GM12878 (cell line): ENCODE results near the gene FYTTD1. TPM values are rescaled to one million over a fixed set of nuclear protein-coding genes. Genes with fewer than 3 reads are reported as not detected.

Experiments
- ATAC-seq: fragments of 200-7000 bp; cut with Tn5 transposase; 3 replicates; pipeline ENCODE4 v1.9.1; 2020; ENCODE audit warnings: mild to moderate bottlenecking, moderate library complexity
- BruUV-seq: library from RNA; stranded (reverse); fragments of 400-500 nt; replicated peaks from 2 replicates; lab custom pipeline; 2021; lab: Mats Ljungman, UMichigan
- CTCF ChIA-PET: fragments of 300-600 bp; sonication (Branson Sonifier 250); formaldehyde crosslinking; extraction: SDS; loops from one replicate; lab custom pipeline; 2021; ENCODE audit warnings: inconsistent platforms; lab: Yijun Ruan, JAX
- POLR2A ChIA-PET: fragments of 350-600 bp; formaldehyde crosslinking; extraction: SDS; loops from one replicate; lab custom pipeline; 2021; ENCODE audit warnings: inconsistent platforms; lab: Charles Lee
- RAD21 ChIA-PET: fragments of 300-600 bp; sonication (Branson Sonifier 250); formaldehyde crosslinking; loops from one replicate; lab custom pipeline; 2023; ENCODE audit warnings: antibody characterized with exemption; ENCODE audit not compliant: unreplicated experiment; lab: Charles Lee
- SMC1A ChIA-PET: fragments of 300-600 bp; sonication (Branson Sonifier 250); formaldehyde crosslinking; loops from one replicate; lab custom pipeline; 2023; ENCODE audit not compliant: unreplicated experiment, uncharacterized antibody; lab: Charles Lee
- DNase-seq: peaks from one replicate; pipeline ENCODE4 v3.0.0-alpha.2; 2011; ENCODE audit warnings: low read depth, low spot score
- FAIRE-seq: peaks from 3 replicates; lab custom pipeline; 2011; peaks lifted over from hg19 to GRCh38; lab: Jason Lieb, UNC
- H2AFZ ChIP-seq: 2 replicates; pipeline ENCODE4 v1.6.0; 2011; ENCODE audit warnings: low read depth, low read length, control low read depth; ENCODE audit not compliant: control insufficient read depth
- H3K27ac ChIP-seq: 2 replicates; pipeline ENCODE4 v1.5.1; 2011; ENCODE audit warnings: control low read depth; ENCODE audit not compliant: control insufficient read depth, insufficient read depth
- H3K27me3 ChIP-seq, 2 experiments: replicated peaks in 1 of 2; 2 replicates each; pipeline versions ENCODE4 v1.6.0 to v1.6.1; 2011; ENCODE audit warnings: low read length in 1 of 2; ENCODE audit not compliant: control insufficient read depth in 2 of 2, insufficient read depth in 2 of 2
- H3K36me3 ChIP-seq, 2 experiments: 2 replicates each; pipeline ENCODE4 v1.5.1; 2011; ENCODE audit warnings: low read length in 1 of 2; ENCODE audit not compliant: control insufficient read depth in 2 of 2, insufficient read depth in 2 of 2
- H3K4me1 ChIP-seq: 2 replicates; pipeline ENCODE4 v1.6.1; 2011; ENCODE audit warnings: mild to moderate bottlenecking, low read length, moderate library complexity, mixed read lengths; ENCODE audit not compliant: control insufficient read depth, insufficient read depth
- H3K4me2 ChIP-seq: 2 replicates; pipeline ENCODE4 v1.6.0; 2011; ENCODE audit warnings: control low read depth; ENCODE audit not compliant: control insufficient read depth, insufficient read depth
- H3K4me3 ChIP-seq: fragments of 200-600 bp; sonication (generic); 2 replicates; pipeline ENCODE4 v1.5.1; 2016
- H3K79me2 ChIP-seq: 2 replicates; pipeline ENCODE4 v1.6.0; 2011; ENCODE audit warnings: low read length; ENCODE audit not compliant: control insufficient read depth, insufficient read depth
- H3K9ac ChIP-seq: 2 replicates; pipeline ENCODE4 v1.8.0; 2011; ENCODE audit warnings: low read length, control low read depth, mixed read lengths; ENCODE audit not compliant: control insufficient read depth, insufficient read depth
- H3K9me3 ChIP-seq: replicated peaks from 3 replicates; pipeline ENCODE4 v1.5.1; 2011; ENCODE audit warnings: mild to moderate bottlenecking, low read length; ENCODE audit not compliant: control insufficient read depth, insufficient read depth
- H4K20me1 ChIP-seq: 2 replicates; pipeline ENCODE4 v1.6.0; 2011; ENCODE audit not compliant: control insufficient read depth, insufficient read depth
- CBFB ChIP-seq: IDR thresholded peaks from 2 replicates; pipeline ENCODE4 v1.6.1; 2016; ENCODE audit warnings: antibody characterized with exemption, low read depth
- CREB1 ChIP-seq: IDR thresholded peaks from 2 replicates; pipeline ENCODE4 v1.6.1; 2012; ENCODE audit warnings: low read depth, mild to moderate bottlenecking, inconsistent platforms
- FOXM1 ChIP-seq: IDR thresholded peaks from 2 replicates; pipeline ENCODE4 v1.6.1; 2012; ENCODE audit warnings: low read depth, mild to moderate bottlenecking, inconsistent platforms, low read length, moderate library complexity
- JUND ChIP-seq: IDR thresholded peaks from 2 replicates; pipeline ENCODE4 v1.6.1; 2012; ENCODE audit warnings: low read depth, mild to moderate bottlenecking, low read length, improper control_type of control experiment, moderate library complexity
- WGBS: methylation state at CpG from one replicate; pipeline ENCODE4 v1.1.6; 2016; ENCODE audit warnings: low lambda C conversion rate; ENCODE audit not compliant: insufficient replicate concordance, insufficient coverage; ENCODE audit errors: missing lambda C conversion rate; 5-methylcytosine and 5-hydroxymethylcytosine counted together
- in situ Hi-C: fragments of 300-500 bp; cut with MboI; formaldehyde crosslinking; loops from 9 replicates; pipeline ENCODE4 v1.14.3; 2018; ENCODE audit warnings: mixed read lengths
- intact Hi-C: fragments of 100-400 bp; cut with micrococcal nuclease; formaldehyde crosslinking; loops from one replicate; pipeline ENCODE4 v1.14.2; 2022; ENCODE audit not compliant: unreplicated experiment
- polyA plus RNA-seq, 11 experiments: library from polyadenylated mRNA; depleted of rRNA in 4 of 11; unstranded in 6 of 11; stranded (reverse) in 5 of 11; fragments of >200 nt; fragmentation: Nextera tagmentation in 4 of 11; fragmentation: Illumina TruSeq in 1 of 11; extraction: Ambion mirVana in 4 of 11; extraction: Trizol in 1 of 11; gene quantifications; 1 replicate in 1 of 11; 2 replicates in 10 of 11; pipeline versions ENCODE4 v1.2.1 to v1.2.3, GENCODE V29; 2011 to 2016; ENCODE audit warnings: inconsistent platforms in 2 of 11, missing spikeins in 2 of 11, low read depth in 1 of 11
- total RNA-seq, 4 experiments: library from RNA; depleted of rRNA in 3 of 4; stranded (reverse); fragments of >200 nt in 3 of 4; fragmentation: Illumina TruSeq in 1 of 4; extraction: Trizol in 1 of 4; gene quantifications; 2 replicates each; pipeline versions ENCODE4 v1.2.1 to v1.2.3, GENCODE V29; 2013 to 2021
- TF ChIP-seq, protein P1 (sequence below): fragments of 450-650 bp; formaldehyde crosslinking; IDR thresholded peaks from 2 replicates; pipeline ENCODE4 v1.5.0; 2022; ENCODE audit warnings: mild to moderate bottlenecking, missing genetic modification characterization
- TF ChIP-seq, protein P2 (sequence below): fragments of 450-650 bp; IDR thresholded peaks from 2 replicates; pipeline ENCODE4 v1.6.1; 2016; ENCODE audit warnings: mild to moderate bottlenecking

The FYTTD1 gene
- total and polyA plus RNA-seq, 10 of the 15 experiments (the other 5 are each of a cell fraction or from before 2014, with no cell fraction given) = 25.5 to 101 (median 59.4) TPM

DNA sequence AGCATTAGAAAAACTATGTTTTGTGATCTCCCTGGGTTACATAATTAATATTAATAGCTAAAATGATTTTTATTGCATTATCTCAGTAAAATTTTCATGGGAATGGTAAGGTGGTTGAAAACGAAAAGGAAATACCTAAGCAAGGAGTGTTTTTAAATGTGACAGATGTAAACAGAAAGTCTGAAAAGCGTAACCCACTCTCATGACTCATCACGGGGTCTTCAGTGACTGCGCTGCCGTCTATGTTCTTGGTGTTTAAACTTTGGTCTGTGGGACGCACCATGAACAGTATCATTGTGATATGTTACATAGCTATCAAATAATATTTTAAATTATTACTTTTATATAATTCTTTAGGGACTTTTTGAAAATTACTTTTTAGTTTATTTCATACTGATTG lies 61.2 kb downstream of the FYTTD1 start (continued):
- TF ChIP-seq, protein P1, sequence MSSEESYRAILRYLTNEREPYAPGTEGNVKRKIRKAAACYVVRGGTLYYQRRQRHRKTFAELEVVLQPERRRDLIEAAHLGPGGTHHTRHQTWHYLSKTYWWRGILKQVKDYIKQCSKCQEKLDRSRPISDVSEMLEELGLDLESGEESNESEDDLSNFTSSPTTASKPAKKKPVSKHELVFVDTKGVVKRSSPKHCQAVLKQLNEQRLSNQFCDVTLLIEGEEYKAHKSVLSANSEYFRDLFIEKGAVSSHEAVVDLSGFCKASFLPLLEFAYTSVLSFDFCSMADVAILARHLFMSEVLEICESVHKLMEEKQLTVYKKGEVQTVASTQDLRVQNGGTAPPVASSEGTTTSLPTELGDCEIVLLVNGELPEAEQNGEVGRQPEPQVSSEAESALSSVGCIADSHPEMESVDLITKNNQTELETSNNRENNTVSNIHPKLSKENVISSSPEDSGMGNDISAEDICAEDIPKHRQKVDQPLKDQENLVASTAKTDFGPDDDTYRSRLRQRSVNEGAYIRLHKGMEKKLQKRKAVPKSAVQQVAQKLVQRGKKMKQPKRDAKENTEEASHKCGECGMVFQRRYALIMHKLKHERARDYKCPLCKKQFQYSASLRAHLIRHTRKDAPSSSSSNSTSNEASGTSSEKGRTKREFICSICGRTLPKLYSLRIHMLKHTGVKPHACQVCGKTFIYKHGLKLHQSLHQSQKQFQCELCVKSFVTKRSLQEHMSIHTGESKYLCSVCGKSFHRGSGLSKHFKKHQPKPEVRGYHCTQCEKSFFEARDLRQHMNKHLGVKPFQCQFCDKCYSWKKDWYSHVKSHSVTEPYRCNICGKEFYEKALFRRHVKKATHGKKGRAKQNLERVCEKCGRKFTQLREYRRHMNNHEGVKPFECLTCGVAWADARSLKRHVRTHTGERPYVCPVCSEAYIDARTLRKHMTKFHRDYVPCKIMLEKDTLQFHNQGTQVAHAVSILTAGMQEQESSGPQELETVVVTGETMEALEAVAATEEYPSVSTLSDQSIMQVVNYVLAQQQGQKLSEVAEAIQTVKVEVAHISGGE (CRISPR knock-in tag) = no peak
- TF ChIP-seq CBFB = no peak
- no peak for TF ChIP-seq FOXM1
- no peak for TF ChIP-seq JUND

DNA sequence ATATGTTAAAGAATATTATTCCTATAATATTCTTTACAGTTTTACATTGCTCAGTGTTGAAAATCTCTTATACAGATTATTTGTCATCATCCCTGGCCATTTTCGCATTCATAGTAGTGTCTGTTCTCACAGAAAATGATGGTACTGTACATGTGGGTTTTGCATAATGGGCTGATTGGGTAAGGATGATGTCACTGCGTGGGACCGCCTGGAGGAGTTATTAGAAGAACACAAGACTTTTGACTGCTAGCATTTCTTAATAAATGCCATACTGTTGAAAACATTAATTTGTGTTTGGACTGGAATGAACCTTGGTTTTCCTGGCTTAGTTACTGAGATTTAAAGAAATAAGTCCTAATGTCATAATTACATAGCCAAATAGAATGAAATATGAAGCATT lies 61.7 kb downstream of the FYTTD1 start:
- Histone ChIP-seq H3K9me3 (no peaks in the 10 kb centered on the region; the same call in 2 of the 3 replicates), H3K27ac (no peak overlapping the region), H3K27me3 (no peaks in the 10 kb centered on the region), H3K9ac (no peak overlapping the region), H2AFZ (no peak overlapping the region), H4K20me1 (no peaks in the 10 kb centered on the region), H3K4me1 (peaks cover 10% of the 10 kb centered on the region; the same call in 1 of the 2 replicates), H3K79me2 (peaks cover 63% of the 10 kb centered on the region), H3K36me3 (no peaks in the 10 kb centered on the region; a peak in 2 of 4 replicates), H3K4me2 (no peak overlapping the region), H3K4me3 (no peak overlapping the region)
- no TSS peak for BruUV-seq
- ATAC-seq (no peak), DNase-seq (no peak), FAIRE-seq (no peak)
- TF ChIP-seq, protein P2, sequence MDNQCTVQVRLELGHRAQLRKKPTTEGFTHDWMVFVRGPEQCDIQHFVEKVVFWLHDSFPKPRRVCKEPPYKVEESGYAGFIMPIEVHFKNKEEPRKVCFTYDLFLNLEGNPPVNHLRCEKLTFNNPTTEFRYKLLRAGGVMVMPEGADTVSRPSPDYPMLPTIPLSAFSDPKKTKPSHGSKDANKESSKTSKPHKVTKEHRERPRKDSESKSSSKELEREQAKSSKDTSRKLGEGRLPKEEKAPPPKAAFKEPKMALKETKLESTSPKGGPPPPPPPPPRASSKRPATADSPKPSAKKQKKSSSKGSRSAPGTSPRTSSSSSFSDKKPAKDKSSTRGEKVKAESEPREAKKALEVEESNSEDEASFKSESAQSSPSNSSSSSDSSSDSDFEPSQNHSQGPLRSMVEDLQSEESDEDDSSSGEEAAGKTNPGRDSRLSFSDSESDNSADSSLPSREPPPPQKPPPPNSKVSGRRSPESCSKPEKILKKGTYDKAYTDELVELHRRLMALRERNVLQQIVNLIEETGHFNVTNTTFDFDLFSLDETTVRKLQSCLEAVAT = no peak
- 0 out of 2 replicates have a peak, but pooled peaks have one; percentile 17 for TF ChIP-seq CREB1
- POLR2A ChIA-PET = interaction anchor here (2.3 kb wide), 1 partner anchor 8 kb away, joined by 7 read pairs; no protein-coding TSS in a partner anchor
- RAD21 ChIA-PET = no interaction called here
- SMC1A ChIA-PET = interaction anchor here (0.9 to 1.3 kb wide), 2 partner anchors 9 to 10 kb away, joined by 3 to 5 read pairs; no protein-coding TSS in a partner anchor
- 98% methylated on average over 3 of the region's 3 CpGs for WGBS
- in situ Hi-C loops = no loop called here
- CTCF ChIA-PET = interaction anchor here (2.7 kb wide), 1 partner anchor 10 kb away, joined by 5 read pairs; no protein-coding TSS in a partner anchor
- intact Hi-C loops = no loop called here
